CD14-positive monocyte (primary cell): ENCODE measurements around the gene CYP27A1. TPM values are rescaled to one million over a fixed set of nuclear protein-coding genes. Genes with fewer than 3 reads are reported as not detected.

Experiments
- DNase-seq, 3 donors: peaks; one replicate each; pipeline ENCODE4 v3.0.0-alpha.2; 2011 to 2022
- H2AFZ ChIP-seq: 2 replicates; pipeline ENCODE4 v1.6.0; 2012; ENCODE audit warnings: mild to moderate bottlenecking, low read depth, low read length, inconsistent platforms; ENCODE audit not compliant: insufficient read depth, poor library complexity, severe bottlenecking
- H3K27ac ChIP-seq, 2 donors: 1 replicate in 1 of 2; 2 replicates in 1 of 2; pipeline ENCODE4 v1.5.1; 2012 to 2013; ENCODE audit warnings: low read length in 2 of 2, control low read depth in 1 of 2, inconsistent platforms in 1 of 2, low read depth in 1 of 2, mild to moderate bottlenecking in 1 of 2
- H3K27me3 ChIP-seq, 2 donors: one replicate each; pipeline versions ENCODE4 v1.6.0 to v1.6.1; 2011 to 2013; ENCODE audit warnings: low read length in 2 of 2; ENCODE audit not compliant: control insufficient read depth in 2 of 2, insufficient read depth in 2 of 2
- H3K36me3 ChIP-seq, 2 donors: replicated peaks in 1 of 2; 1 replicate in 1 of 2; 2 replicates in 1 of 2; pipeline versions ENCODE4 v1.5.1 to v1.6.1; 2012 to 2013; ENCODE audit warnings: low read length in 2 of 2, control low read depth in 1 of 2, inconsistent platforms in 1 of 2, mild to moderate bottlenecking in 1 of 2; ENCODE audit not compliant: insufficient read depth in 2 of 2, control insufficient read depth in 1 of 2
- H3K4me1 ChIP-seq, 2 donors: 1 replicate in 1 of 2; 2 replicates in 1 of 2; pipeline versions ENCODE4 v1.5.1 to v1.6.1; 2012 to 2013; ENCODE audit warnings: low read length in 2 of 2, control low read depth in 1 of 2, inconsistent platforms in 1 of 2, mild to moderate bottlenecking in 1 of 2, moderate library complexity in 1 of 2; ENCODE audit not compliant: insufficient read depth in 2 of 2, control insufficient read depth in 1 of 2
- H3K4me2 ChIP-seq: replicated peaks from 2 replicates; pipeline ENCODE3; 2012; ENCODE audit warnings: low read length, moderate library complexity, mild to moderate bottlenecking; ENCODE audit not compliant: poor library complexity, severe bottlenecking; ENCODE audit errors: extremely low read depth
- H3K4me3 ChIP-seq, 3 experiments: fragments of 200-600 bp in 1 of 3; sonication (generic) in 1 of 3; replicated peaks in 1 of 3; 1 replicate in 2 of 3; 2 replicates in 1 of 3; pipeline ENCODE4 v1.5.1; 2011 to 2013; ENCODE audit warnings: low read length in 3 of 3, mild to moderate bottlenecking in 3 of 3, control low read depth in 2 of 3, low read depth in 2 of 3, inconsistent platforms in 1 of 3, moderate library complexity in 1 of 3
- H3K79me2 ChIP-seq: 2 replicates; pipeline ENCODE4 v1.6.0; 2012; ENCODE audit warnings: mild to moderate bottlenecking, control low read depth, inconsistent platforms, low read length, moderate library complexity; ENCODE audit not compliant: insufficient read depth
- H3K9ac ChIP-seq: 2 replicates; pipeline ENCODE4 v1.6.0; 2017; ENCODE audit warnings: low read length, mild to moderate bottlenecking; ENCODE audit not compliant: insufficient read depth, poor library complexity, severe bottlenecking
- H3K9me3 ChIP-seq, 2 donors: replicated peaks in 1 of 2; 1 replicate in 1 of 2; 2 replicates in 1 of 2; pipeline versions ENCODE4 v1.5.1 to v1.6.1; 2012 to 2013; ENCODE audit warnings: low read length in 2 of 2, control low read depth in 1 of 2; ENCODE audit not compliant: control insufficient read depth in 1 of 2, insufficient read depth in 1 of 2
- H4K20me1 ChIP-seq: 2 replicates; pipeline ENCODE4 v1.6.0; 2012; ENCODE audit warnings: mild to moderate bottlenecking, low read length, control low read depth, moderate library complexity; ENCODE audit not compliant: insufficient read depth
- H3K27ac Mint-ChIP-seq, 7 donors: one replicate each; pipeline ENCODE4 v1.8.0; 2020; ENCODE audit warnings: mild to moderate bottlenecking in 7 of 7, mixed read lengths in 7 of 7, moderate library complexity in 6 of 7, inconsistent platforms in 2 of 7
- H3K27me3 Mint-ChIP-seq, 3 donors: one replicate each; pipeline ENCODE4 v1.8.0; 2021 to 2022; ENCODE audit warnings: low read depth in 3 of 3, mild to moderate bottlenecking in 3 of 3, mixed read lengths in 3 of 3, moderate library complexity in 3 of 3, inconsistent platforms in 1 of 3
- H3K36me3 Mint-ChIP-seq, 2 donors: one replicate each; pipeline ENCODE4 v1.8.0; 2020; ENCODE audit warnings: mixed read lengths in 2 of 2, inconsistent platforms in 1 of 2, mild to moderate bottlenecking in 1 of 2
- H3K4me1 Mint-ChIP-seq: one replicate; pipeline ENCODE4 v1.8.0; 2020; ENCODE audit warnings: mild to moderate bottlenecking, mixed read lengths
- H3K4me3 Mint-ChIP-seq, 2 donors: one replicate each; pipeline ENCODE4 v1.8.0; 2020; ENCODE audit warnings: mild to moderate bottlenecking in 2 of 2, mixed read lengths in 2 of 2, moderate library complexity in 1 of 2
- H3K9me3 Mint-ChIP-seq, 7 donors: one replicate each; pipeline ENCODE4 v1.8.0; 2020 to 2022; ENCODE audit warnings: mixed read lengths in 7 of 7, mild to moderate bottlenecking in 6 of 7, moderate library complexity in 6 of 7, inconsistent platforms in 2 of 7
- CTCF ChIP-seq: fragments of 200-600 bp; IDR thresholded peaks from one replicate; pipeline ENCODE4 v1.8.0; 2022; ENCODE audit warnings: antibody characterized with exemption, mild to moderate bottlenecking
- WGBS: methylation state at CpG from one replicate; pipeline ENCODE4 v1.1.5; 2013; ENCODE audit warnings: missing lambda C conversion rate; ENCODE audit not compliant: insufficient coverage; 5-methylcytosine and 5-hydroxymethylcytosine counted together
- intact Hi-C, 2 donors: fragments of 100-400 bp; cut with micrococcal nuclease; formaldehyde crosslinking; loops; one replicate each; pipeline versions ENCODE4 v1.15.0 to v1.15.1; 2023
- polyA plus RNA-seq, 3 donors: library from polyadenylated mRNA; depleted of rRNA in 1 of 3; unstranded in 2 of 3; stranded (reverse) in 1 of 3; fragments of 300-500 nt in 2 of 3; fragments of >200 nt in 1 of 3; fragmentation: Illumina TruSeq in 2 of 3; gene quantifications; 1 replicate in 2 of 3; 2 replicates in 1 of 3; pipeline ENCODE4 v1.2.3, GENCODE V29; 2012 to 2021

Gene CYP27A1
- polyA plus RNA-seq, 3 donors, result 151 to 218 (median 214) TPM

- Mint-ChIP-seq H3K4me3 (no peak overlapping the region), H3K36me3 (peaks cover 28 to 32% of the 10 kb centered on the region in 2 donors), H3K9me3 (peaks cover 7 to 23% (median 14%) of the 10 kb centered on the region in 7 donors), H3K27ac (no peak overlapping the region), H3K27me3 (peaks cover 29 to 31% (median 29%) of the 10 kb centered on the region in 3 donors), H3K4me1 (peaks cover 31% of the 10 kb centered on the region)
- peaks cover 17 to 31% of the 10 kb centered on the region in 2 donors for H3K4me1 ChIP-seq
- no peak for DNase-seq
- H3K4me3 ChIP-seq, result no peak overlapping the region
- no peak overlapping the region for H2AFZ ChIP-seq
- H3K9ac ChIP-seq, result no peak overlapping the region
- no peaks in the 10 kb centered on the region for H3K36me3 ChIP-seq
- no peak overlapping the region for H3K27ac ChIP-seq
- TF ChIP-seq CTCF, result no peak
- peaks cover 20 to 27% of the 10 kb centered on the region in 2 donors for H3K27me3 ChIP-seq
- no peak overlapping the region for H3K4me2 ChIP-seq
- WGBS, result no CpG with 5 or more reads among the region's 4 CpGs
- H3K79me2 ChIP-seq, result no peaks in the 10 kb centered on the region
- H3K9me3 ChIP-seq, result peaks cover 3 to 9% of the 10 kb centered on the region in 2 donors
- intact Hi-C loops, result no loop called here
- peaks cover 40% of the 10 kb centered on the region for H4K20me1 ChIP-seq
Measured at GRCh38 chr2:218802386-218802994, 20.5 kb downstream of the CYP27A1 start.

- intact Hi-C loops, result no loop called here
- H3K4me1 Mint-ChIP-seq, result peaks cover 28% of the 10 kb centered on the region
- no peak overlapping the region for H3K4me2 ChIP-seq
- peaks cover 7 to 20% (median 14%) of the 10 kb centered on the region in 7 donors for H3K9me3 Mint-ChIP-seq
- no peak overlapping the region for H3K4me3 Mint-ChIP-seq
- peaks cover 24% of the 10 kb centered on the region for H4K20me1 ChIP-seq
- no peak for DNase-seq
- peaks cover 0 to 8% of the 10 kb centered on the region in 2 donors for H3K36me3 ChIP-seq
- peaks cover 17 to 31% of the 10 kb centered on the region in 2 donors for H3K4me1 ChIP-seq
- no peak for TF ChIP-seq CTCF
- no peak overlapping the region for H3K4me3 ChIP-seq
- no peak overlapping the region for H3K9ac ChIP-seq
- peaks cover 22 to 26% of the 10 kb centered on the region in 2 donors for H3K36me3 Mint-ChIP-seq
- WGBS, result no CpG with 5 or more reads among the region's 1 CpG
- H3K27me3 Mint-ChIP-seq, result peaks cover 9 to 13% (median 11%) of the 10 kb centered on the region in 3 donors
- H3K9me3 ChIP-seq, result peaks cover 3 to 9% of the 10 kb centered on the region in 2 donors
- no peak overlapping the region for H3K27ac Mint-ChIP-seq
- no peak overlapping the region for H2AFZ ChIP-seq
- H3K27ac ChIP-seq, result no peak overlapping the region
- H3K27me3 ChIP-seq, result peaks cover 6 to 10% of the 10 kb centered on the region in 2 donors
- H3K79me2 ChIP-seq, result no peaks in the 10 kb centered on the region
Measured at GRCh38 chr2:218804817-218805216, 22.9 kb downstream of the CYP27A1 start.
